HG02973 (cell line): ENCODE data around the gene ACACB.
"Not testable (repeated sequence)": the region's sequence is repeated elsewhere in the genome, so short reads cannot be mapped to it uniquely, and the experiment has no call there.

Source experiments
- ATAC-seq: cut with Tn5 transposase; IDR thresholded peaks from one replicate; pipeline ENCODE4 v1.9.1; 2021; ENCODE audit warnings: moderate library complexity; ENCODE audit not compliant: unreplicated experiment

The ACACB gene

DNA sequence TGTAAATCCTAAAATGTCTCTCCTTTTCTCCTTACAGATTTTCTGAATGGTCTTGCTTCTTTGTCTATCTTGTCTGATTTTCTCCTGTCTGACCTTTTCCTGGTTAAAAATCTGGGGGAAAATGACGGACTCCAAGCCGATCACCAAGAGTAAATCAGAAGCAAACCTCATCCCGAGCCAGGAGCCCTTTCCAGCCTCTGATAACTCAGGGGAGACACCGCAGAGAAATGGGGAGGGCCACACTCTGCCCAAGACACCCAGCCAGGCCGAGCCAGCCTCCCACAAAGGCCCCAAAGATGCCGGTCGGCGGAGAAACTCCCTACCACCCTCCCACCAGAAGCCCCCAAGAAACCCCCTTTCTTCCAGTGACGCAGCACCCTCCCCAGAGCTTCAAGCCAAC lies 23.0 kb downstream of the ACACB start:
- no peak for ATAC-seq

DNA sequence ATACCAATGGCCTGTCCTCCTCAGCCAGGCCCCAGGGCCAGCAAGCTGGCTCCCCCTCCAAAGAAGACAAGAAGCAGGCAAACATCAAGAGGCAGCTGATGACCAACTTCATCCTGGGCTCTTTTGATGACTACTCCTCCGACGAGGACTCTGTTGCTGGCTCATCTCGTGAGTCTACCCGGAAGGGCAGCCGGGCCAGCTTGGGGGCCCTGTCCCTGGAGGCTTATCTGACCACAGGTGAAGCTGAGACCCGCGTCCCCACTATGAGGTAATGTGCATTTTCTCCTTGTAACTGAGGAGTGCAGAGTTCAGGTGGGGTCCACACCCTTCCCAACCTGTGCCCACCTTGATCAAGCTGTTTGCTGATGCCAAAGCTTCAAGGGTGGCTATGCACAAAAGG lies 23.4 kb downstream of the ACACB start:
- ATAC-seq = no peak

GRCh38 chr12:109140560-109140959 lies 24.2 kb downstream of the ACACB start:
- no peak for ATAC-seq

GRCh38 chr12:109144224-109144623 lies 27.8 kb downstream of the ACACB start:
- no peak for ATAC-seq

DNA sequence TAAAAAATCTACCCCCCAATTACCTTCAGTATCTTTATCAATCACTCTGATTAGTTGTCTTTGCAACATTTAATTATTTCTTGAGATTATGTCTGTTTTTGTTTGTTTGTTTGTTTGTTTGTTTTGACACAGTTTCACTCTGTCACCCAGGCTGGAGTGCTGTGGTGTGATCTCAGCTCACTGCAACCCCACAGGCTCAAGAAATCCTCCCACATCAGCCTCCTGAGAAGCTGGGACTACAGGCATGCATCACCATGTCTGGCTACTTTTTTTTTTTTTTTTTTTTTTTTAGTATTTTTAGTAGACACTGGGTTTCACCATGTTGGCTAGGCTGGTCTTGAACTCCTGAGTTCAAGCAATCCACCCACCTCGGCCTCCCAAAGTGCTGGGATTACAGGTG lies 30.7 kb downstream of the ACACB start:
- not testable (repeated sequence) for ATAC-seq

DNA sequence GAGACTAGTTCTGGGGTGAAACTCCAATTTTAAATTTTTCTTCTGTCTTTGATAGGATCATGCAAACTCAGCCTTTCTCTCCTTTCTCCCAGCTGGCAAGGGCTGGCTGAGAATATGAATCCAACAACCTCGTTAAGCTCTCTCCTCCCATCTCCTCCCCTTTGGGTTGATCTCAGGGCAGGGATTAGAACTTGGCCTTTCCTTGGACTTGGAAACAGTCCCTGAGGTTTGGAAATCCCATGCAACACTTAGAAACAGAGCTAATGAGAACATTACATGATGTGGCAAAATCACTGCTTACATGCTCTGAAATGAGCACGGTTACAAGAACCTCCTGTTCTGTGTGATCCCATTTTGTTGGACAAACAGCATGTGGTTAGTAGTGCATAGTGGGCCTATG lies 31.6 kb downstream of the ACACB start:
- no peak for ATAC-seq

DNA sequence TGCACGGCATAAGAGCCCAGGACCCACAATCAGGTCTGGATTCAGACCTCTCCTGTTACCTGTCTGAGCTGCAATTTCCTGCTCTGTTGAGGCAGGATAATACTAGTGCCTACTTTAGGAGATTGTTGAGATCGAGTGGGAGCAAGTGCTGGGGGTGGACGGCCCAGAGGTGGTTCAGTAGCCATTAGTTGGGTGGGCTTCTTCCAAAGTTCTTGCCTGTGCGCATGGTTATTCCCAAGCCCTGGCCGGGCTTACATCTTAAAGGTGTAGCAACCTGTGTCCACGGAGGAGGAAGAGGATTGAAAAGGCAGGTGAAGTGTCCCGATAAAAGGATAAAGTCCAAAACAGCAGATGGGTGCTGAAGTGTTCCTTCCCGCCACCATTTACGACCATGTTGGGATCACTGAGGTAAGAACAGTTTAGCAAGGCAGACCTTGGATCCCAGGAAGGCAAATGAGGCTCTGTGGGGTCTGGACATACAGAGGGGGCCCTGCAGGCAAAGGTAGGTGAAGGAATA lies 33.8 kb downstream of the ACACB start:
- ATAC-seq = no peak

- no peak for ATAC-seq
Observed at GRCh38 chr12:109151457-109151856, 35.1 kb downstream of the ACACB start.

GRCh38 chr12:109153821-109154441 lies 37.5 kb downstream of the ACACB start:
- ATAC-seq = no peak

GRCh38 chr12:109154451-109155438 lies 38.4 kb downstream of the ACACB start:
- ATAC-seq = peak; percentile 80

GRCh38 chr12:109156036-109156435 lies 39.6 kb downstream of the ACACB start:
- no peak for ATAC-seq

GRCh38 chr12:109156586-109156985 lies 40.2 kb downstream of the ACACB start:
- ATAC-seq = no peak

DNA sequence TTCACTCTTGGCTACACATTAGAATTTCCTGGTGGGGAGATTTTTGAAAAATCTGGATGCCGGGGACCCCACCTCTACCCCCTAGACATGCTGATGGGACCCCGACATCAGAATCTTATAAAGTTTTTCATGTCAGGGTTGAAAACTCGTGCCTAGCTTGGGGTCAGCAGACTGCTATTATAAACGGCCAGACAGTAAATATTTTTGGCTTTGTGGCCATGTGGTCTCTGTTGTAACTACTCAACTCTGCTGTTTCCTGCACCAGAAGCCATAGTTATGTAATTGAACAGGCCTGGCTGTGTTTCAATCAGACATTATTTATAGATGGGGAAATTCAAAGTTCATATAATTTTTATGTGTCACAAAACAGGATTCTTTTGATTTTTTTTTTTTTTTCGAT lies 41.6 kb downstream of the ACACB start:
- no peak for ATAC-seq

DNA sequence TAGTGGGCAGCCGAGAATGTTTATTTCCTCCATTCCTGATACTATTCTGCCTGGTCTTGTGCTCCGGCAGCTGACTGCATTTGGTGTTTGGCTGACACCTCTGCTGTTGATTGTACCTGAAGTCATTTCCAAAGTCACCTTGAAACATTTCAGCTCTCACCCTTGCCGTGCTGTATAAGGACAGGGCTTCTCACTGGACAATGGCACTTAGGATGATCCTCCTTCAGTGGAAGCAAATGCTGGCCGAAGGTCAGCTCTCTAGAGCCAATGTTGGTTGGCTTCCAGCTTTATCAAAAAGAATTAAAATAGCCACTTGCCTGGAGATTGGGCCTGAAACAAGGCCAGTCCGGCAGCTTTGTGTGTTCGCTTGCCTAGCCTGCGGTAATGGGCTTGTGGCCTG lies 44.0 kb downstream of the ACACB start:
- no peak for ATAC-seq

- ATAC-seq = no peak
Observed at GRCh38 chr12:109160873-109161272, 44.5 kb downstream of the ACACB start.

GRCh38 chr12:109162551-109162950 lies 46.2 kb downstream of the ACACB start:
- no peak for ATAC-seq

GRCh38 chr12:109163167-109163566 lies 46.8 kb downstream of the ACACB start:
- ATAC-seq = no peak

GRCh38 chr12:109165599-109165998 lies 49.2 kb downstream of the ACACB start:
- ATAC-seq = no peak

GRCh38 chr12:109166371-109166770 lies 50.0 kb downstream of the ACACB start:
- ATAC-seq = no peak

- ATAC-seq = no peak
Observed at GRCh38 chr12:109167781-109168180, 51.4 kb downstream of the ACACB start.

GRCh38 chr12:109169262-109169661 lies 52.9 kb downstream of the ACACB start:
- no peak for ATAC-seq

- no peak for ATAC-seq
Observed at GRCh38 chr12:109169686-109170085, 53.3 kb downstream of the ACACB start.
